GM23248 (cell line): ENCODE measurements around the gene FAF2. TPM values are rescaled to one million over a fixed set of nuclear protein-coding genes. Genes with fewer than 3 reads are reported as not detected.
A peak's percentile ranks its signal among the peaks of the same experiment; 100 is the strongest.

Experiments used
- DNase-seq: peaks from one replicate; pipeline ENCODE4 v3.0.0-alpha.2; 2015
- H2AFZ ChIP-seq: fragments of 200-600 bp; sonication (generic); 2 replicates; pipeline ENCODE4 v1.6.1; 2016; ENCODE audit warnings: antibody characterized with exemption
- H3F3A ChIP-seq: fragments of 200-600 bp; sonication (generic); 2 replicates; pipeline ENCODE4 v1.6.1; 2016; ENCODE audit warnings: mild to moderate bottlenecking, antibody characterized with exemption, mixed run types; ENCODE audit not compliant: insufficient read depth
- H3K27ac ChIP-seq: fragments of 200-600 bp; sonication (generic); 2 replicates; pipeline ENCODE4 v1.5.1; 2016; ENCODE audit warnings: mild to moderate bottlenecking
- H3K27me3 ChIP-seq: fragments of 200-600 bp; sonication (generic); replicated peaks from 2 replicates; pipeline ENCODE4 v1.6.1; 2016; ENCODE audit warnings: mild to moderate bottlenecking; ENCODE audit not compliant: insufficient read depth
- H3K36me3 ChIP-seq: fragments of 200-600 bp; sonication (generic); 2 replicates; pipeline ENCODE4 v1.6.1; 2016; ENCODE audit warnings: low read depth, mild to moderate bottlenecking
- H3K4me1 ChIP-seq: fragments of 200-600 bp; sonication (generic); 2 replicates; pipeline ENCODE4 v1.6.1; 2016; ENCODE audit warnings: mild to moderate bottlenecking; ENCODE audit not compliant: insufficient read depth
- H3K4me2 ChIP-seq: fragments of 200-600 bp; sonication (generic); one replicate; pipeline ENCODE4 v1.6.1; 2016; ENCODE audit warnings: mild to moderate bottlenecking; ENCODE audit not compliant: unreplicated experiment
- H3K4me3 ChIP-seq: fragments of 200-600 bp; sonication (generic); 2 replicates; pipeline ENCODE4 v1.5.1; 2016; ENCODE audit warnings: mild to moderate bottlenecking
- H3K79me2 ChIP-seq: fragments of 200-600 bp; sonication (generic); 2 replicates; pipeline ENCODE4 v1.6.1; 2016; ENCODE audit warnings: mild to moderate bottlenecking; ENCODE audit not compliant: insufficient read depth
- H3K9ac ChIP-seq: fragments of 200-600 bp; sonication (generic); 2 replicates; pipeline ENCODE4 v1.6.1; 2016; ENCODE audit warnings: mild to moderate bottlenecking
- H3K9me2 ChIP-seq: fragments of 200-600 bp; sonication (generic); 2 replicates; pipeline ENCODE4 v1.6.1; 2016; ENCODE audit warnings: mixed run types, mild to moderate bottlenecking, moderate library complexity; ENCODE audit not compliant: insufficient read depth
- H3K9me3 ChIP-seq: fragments of 200-600 bp; sonication (generic); one replicate; pipeline ENCODE4 v1.6.1; 2017; ENCODE audit warnings: low read depth
- H4K20me1 ChIP-seq: fragments of 200-600 bp; sonication (generic); 2 replicates; pipeline ENCODE4 v1.6.0; 2016; ENCODE audit not compliant: insufficient read depth
- EZH2 ChIP-seq: fragments of 200-600 bp; sonication (generic); IDR thresholded peaks from 2 replicates; pipeline ENCODE4 v1.6.1; 2018; ENCODE audit warnings: antibody characterized with exemption, mild to moderate bottlenecking; ENCODE audit not compliant: insufficient read depth, poor library complexity, severe bottlenecking
- EZH2phosphoT487 ChIP-seq: fragments of 200-600 bp; sonication (generic); IDR thresholded peaks from 2 replicates; pipeline ENCODE4 v1.6.1; 2018; ENCODE audit warnings: antibody characterized with exemption, moderate library complexity, mild to moderate bottlenecking, low read depth; ENCODE audit not compliant: insufficient read depth
- WGBS, 2 experiments: methylation state at CpG; one replicate each; pipeline ENCODE4 v1.1.6; 2015 to 2017; ENCODE audit warnings: low lambda C conversion rate in 2 of 2, low coverage in 1 of 2; ENCODE audit errors: missing lambda C conversion rate in 2 of 2; 5-methylcytosine and 5-hydroxymethylcytosine counted together
- in situ Hi-C: fragments of 300-500 bp; cut with MboI; formaldehyde crosslinking; loops from 2 replicates; pipeline ENCODE4 v1.15.0; 2020
- polyA plus RNA-seq: library from polyadenylated mRNA; unstranded; fragments of >200 nt; fragmentation: Nextera tagmentation; extraction: Ambion mirVana; gene quantifications from 2 replicates; pipeline ENCODE4 v1.2.1, GENCODE V29; 2016
- total RNA-seq: library from RNA; depleted of rRNA; stranded (reverse); fragments of >200 nt; shearing (Covaris generic); gene quantifications from 2 replicates; pipeline ENCODE4 v1.2.3, GENCODE V29; 2014

Gene FAF2
- total and polyA plus RNA-seq, 2 experiments from 2014 or later = 45.0 to 45.4 TPM

- Histone ChIP-seq H3K4me3 (no peak overlapping the region), H4K20me1 (no peaks in the 10 kb centered on the region), H2AFZ (no peak overlapping the region), H3F3A (no peaks in the 10 kb centered on the region), H3K9me2 (no peaks in the 10 kb centered on the region), H3K79me2 (peaks cover 38% of the 10 kb centered on the region), H3K4me2 (no peak overlapping the region), H3K9me3 (no peaks in the 10 kb centered on the region), H3K27me3 (no peaks in the 10 kb centered on the region), H3K4me1 (peaks cover 23% of the 10 kb centered on the region), H3K36me3 (peaks cover 3% of the 10 kb centered on the region; the same call in 1 of the 2 replicates), H3K27ac (no peak overlapping the region), H3K9ac (no peak overlapping the region)
- WGBS, 2 experiments = 68 to 78% methylated on average over 5 of the region's 5 CpGs
- no peak for DNase-seq
- in situ Hi-C loops = no loop called here
- TF ChIP-seq EZH2 (no peak), EZH2phosphoT487 (no peak)
These were observed 39.6 kb upstream of the FAF2 start for GRCh38 chr5:176408590-176408989.

GRCh38 chr5:176409765-176410164 is 38.4 kb upstream of the FAF2 start:
- no peak for DNase-seq

DNA sequence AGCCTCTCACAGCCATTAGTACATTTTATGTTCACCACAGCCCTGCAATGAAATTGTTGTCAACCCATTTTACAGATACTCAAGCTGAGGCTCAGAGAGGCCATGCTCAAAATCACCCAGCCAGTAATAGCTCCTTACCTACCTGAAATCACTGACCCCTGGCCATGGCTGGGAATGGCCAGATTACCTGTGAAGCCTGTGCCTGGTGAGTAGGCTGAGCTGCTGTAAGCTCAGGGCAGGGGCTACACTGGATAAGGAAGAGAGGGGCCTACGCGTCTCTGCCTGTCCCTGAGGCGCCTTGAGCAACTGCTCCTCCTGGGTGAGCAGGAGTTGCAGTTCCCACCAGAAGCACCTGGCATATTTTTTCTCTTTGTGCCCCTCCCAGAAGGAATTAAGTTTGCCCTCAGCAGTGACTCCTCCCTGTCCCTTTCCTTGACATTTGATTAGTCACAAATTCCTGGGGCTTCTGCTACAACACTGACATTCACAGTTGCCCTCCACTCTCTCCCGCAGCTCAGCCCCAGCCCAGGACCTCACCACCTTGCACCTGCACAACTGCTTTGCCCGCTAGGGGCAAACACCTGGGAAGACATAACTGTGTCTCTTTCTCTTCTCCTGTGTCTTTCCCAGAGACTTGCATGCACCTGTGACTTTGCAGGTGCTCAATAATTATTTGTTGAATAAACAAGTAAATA is 37.6 kb upstream of the FAF2 start:
- no peak overlapping the region for H3K4me3 ChIP-seq
- in situ Hi-C loops = no loop called here
- no peak overlapping the region for H3K27ac ChIP-seq
- peaks cover 3% of the 10 kb centered on the region; the same call in 1 of the 2 replicates for H3K36me3 ChIP-seq
- DNase-seq = no peak
- H3F3A ChIP-seq = no peaks in the 10 kb centered on the region
- H3K4me2 ChIP-seq = no peak overlapping the region
- 88 to 90% methylated on average over 5 of the region's 5 CpGs for WGBS, 2 experiments
- H3K9me2 ChIP-seq = no peaks in the 10 kb centered on the region
- no peaks in the 10 kb centered on the region for H3K27me3 ChIP-seq
- peaks cover 55% of the 10 kb centered on the region for H3K79me2 ChIP-seq
- H3K9ac ChIP-seq = no peak overlapping the region
- no peak for TF ChIP-seq EZH2phosphoT487
- no peak for TF ChIP-seq EZH2
- H3K9me3 ChIP-seq = no peaks in the 10 kb centered on the region
- peaks cover 41% of the 10 kb centered on the region for H3K4me1 ChIP-seq
- no peaks in the 10 kb centered on the region for H4K20me1 ChIP-seq
- H2AFZ ChIP-seq = no peak overlapping the region

More at GRCh38 chr5:176409765-176410164, 38.4 kb upstream of the FAF2 start:
- Histone ChIP-seq H3K27me3 (no peaks in the 10 kb centered on the region), H3K36me3 (peaks cover 3% of the 10 kb centered on the region; the same call in 1 of the 2 replicates), H3K9me3 (no peaks in the 10 kb centered on the region), H3K4me3 (no peak overlapping the region), H3K4me2 (no peak overlapping the region), H2AFZ (no peak overlapping the region), H3K9me2 (no peaks in the 10 kb centered on the region), H3K27ac (no peak overlapping the region), H3F3A (no peaks in the 10 kb centered on the region), H4K20me1 (no peaks in the 10 kb centered on the region), H3K9ac (no peak overlapping the region), H3K79me2 (peaks cover 46% of the 10 kb centered on the region), H3K4me1 (peaks cover 33% of the 10 kb centered on the region)
- in situ Hi-C loops = no loop called here
- TF ChIP-seq EZH2 (no peak), EZH2phosphoT487 (no peak)
- WGBS, 2 experiments = 98% methylated on average over 4 of the region's 4 CpGs

- Histone ChIP-seq H3K9me2 (no peaks in the 10 kb centered on the region), H3K4me3 (0 out of 2 replicates have a peak overlapping the region, but pooled peaks have one; percentile 1), H4K20me1 (no peaks in the 10 kb centered on the region), H3K79me2 (peaks cover 59% of the 10 kb centered on the region), H3K27ac (no peak overlapping the region), H3K4me2 (peak overlapping the region; percentile 1), H2AFZ (no peak overlapping the region), H3F3A (no peaks in the 10 kb centered on the region), H3K27me3 (no peaks in the 10 kb centered on the region), H3K4me1 (peaks cover 41% of the 10 kb centered on the region), H3K36me3 (peaks cover 3% of the 10 kb centered on the region; the same call in 1 of the 2 replicates), H3K9ac (no peak overlapping the region), H3K9me3 (no peaks in the 10 kb centered on the region)
- TF ChIP-seq EZH2 (no peak), EZH2phosphoT487 (no peak)
- DNase-seq = no peak
- in situ Hi-C loops = no loop called here
- 30 to 32% methylated on average over 8 to 10 of the region's 10 CpGs for WGBS, 2 experiments
These were observed 35.5 kb upstream of the FAF2 start for GRCh38 chr5:176412517-176413254.
